Middle frontal gyrus (tissue), 1 donor: ENCODE measurements around the gene SP140L.
"Not testable (repeated sequence)": the region's sequence is repeated elsewhere in the genome, so short reads cannot be mapped to it uniquely, and the experiment has no call there.

Experiments used
- DNase-seq: peaks from one replicate; pipeline ENCODE4 v3.0.0-alpha.2; 2015; ENCODE audit warnings: low spot score; ENCODE audit errors: extremely low spot score

Gene SP140L

DNA sequence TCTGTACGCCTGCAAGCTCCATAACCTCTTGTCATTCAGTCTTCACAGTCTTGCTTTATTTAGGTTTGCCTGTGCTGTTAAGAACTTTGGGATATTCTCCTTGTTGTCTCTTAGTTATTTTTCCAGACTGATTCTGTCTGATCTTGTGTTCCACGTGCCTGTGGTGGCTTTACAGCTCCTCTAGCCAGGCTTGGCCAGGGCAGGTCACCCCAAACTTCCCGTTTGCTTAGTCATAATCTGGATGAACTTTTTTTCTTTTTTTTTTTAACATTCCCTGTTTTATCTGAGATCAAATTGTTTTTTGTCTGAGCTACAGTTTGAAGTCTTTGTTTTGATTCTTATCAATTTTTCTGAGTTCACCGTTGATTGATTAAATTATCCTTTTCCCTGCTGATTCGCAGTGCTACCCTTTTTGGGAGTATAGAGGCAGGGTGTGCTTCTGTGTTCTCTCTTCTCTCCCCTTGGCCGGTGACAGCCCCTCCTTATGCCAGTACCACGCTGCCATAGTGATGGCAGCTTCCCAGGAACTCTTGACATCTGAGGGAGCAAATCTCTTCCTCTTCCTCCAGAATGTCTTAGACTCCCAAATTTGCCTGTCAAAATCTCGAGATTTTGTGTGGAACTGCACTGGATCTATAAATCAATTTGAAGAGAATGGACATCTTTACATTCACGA, 91.5 kb downstream of the SP140L start:
- DNase-seq: no peak

DNA sequence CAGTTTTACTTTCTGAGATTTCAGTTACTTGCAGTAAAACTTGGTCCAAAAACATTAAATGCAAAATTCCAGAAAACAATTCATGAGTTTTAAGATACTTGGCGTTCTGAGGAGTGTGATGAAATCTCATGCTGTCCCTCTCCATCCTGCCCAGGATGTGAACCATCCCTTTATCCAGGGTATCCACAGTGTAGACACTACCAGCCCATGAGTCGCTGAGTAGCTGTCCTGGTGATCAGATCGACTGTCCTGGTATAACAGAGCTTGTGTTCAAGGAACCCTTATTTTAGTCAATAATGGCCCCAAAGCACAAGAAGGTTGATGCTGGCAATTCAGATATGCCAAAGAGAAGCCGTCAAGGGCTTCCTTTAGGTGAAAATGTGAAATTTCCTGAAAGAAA, 92.2 kb downstream of the SP140L start:
- no peak for DNase-seq

DNA sequence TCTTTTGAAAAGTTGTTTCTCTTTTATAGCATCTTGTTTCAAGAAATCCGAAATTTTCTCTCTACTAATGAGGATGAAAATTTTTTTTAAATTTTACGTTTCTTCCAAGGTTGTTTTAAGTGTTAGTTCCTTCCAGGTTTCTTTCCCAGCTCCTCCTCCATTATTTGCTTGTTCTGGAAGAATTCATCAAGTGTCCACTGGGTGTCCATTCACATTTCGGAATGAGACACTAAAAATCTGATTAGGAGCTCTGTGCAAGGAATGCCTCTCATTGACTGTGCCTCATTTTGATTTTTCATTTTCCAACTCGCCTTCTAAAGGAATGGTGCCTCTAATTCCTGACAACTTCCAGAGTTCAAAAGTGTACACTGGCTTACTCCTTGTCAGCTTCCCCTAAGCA, 95.2 kb downstream of the SP140L start:
- DNase-seq: no peak

GRCh38 chr2:230423851-230424458, 97.0 kb downstream of the SP140L start:
- no peak for DNase-seq

GRCh38 chr2:230425377-230425776, 98.4 kb downstream of the SP140L start:
- DNase-seq: no peak

- no peak for DNase-seq
Observed at GRCh38 chr2:230429513-230429912, 102.5 kb downstream of the SP140L start.

- no peak for DNase-seq
Observed at GRCh38 chr2:230430957-230431910, 104.2 kb downstream of the SP140L start.

DNA sequence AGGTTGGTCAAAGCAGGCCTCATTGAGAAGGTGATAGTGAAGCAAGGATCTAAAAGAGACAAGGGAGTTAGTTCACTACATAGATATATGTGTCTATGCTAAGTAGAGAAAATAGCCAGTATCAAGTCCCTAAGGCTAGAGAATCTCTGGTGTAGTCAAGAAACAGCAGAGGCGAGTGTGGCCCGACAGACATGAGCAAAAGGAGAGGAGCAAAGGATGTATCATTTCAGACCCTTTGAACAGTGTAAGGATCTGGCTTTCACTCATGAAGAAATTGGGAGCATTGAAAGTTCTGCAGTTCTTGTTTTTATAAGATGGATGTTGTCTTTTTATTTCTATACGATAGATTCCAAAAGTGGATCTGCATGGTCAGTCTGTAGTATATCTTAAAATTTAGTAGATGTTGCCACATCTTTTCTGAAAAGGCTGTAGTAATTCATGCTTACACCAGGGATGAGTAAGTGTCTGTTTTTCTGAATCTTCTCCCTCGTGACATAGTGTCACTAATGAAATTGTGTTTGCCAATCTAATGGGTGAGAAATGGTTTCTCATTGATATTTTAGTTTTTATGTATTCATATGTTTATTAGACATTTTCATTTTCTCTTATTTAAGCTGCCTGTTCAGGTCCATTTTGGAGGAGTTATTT, 107.8 kb downstream of the SP140L start:
- no peak for DNase-seq

DNA sequence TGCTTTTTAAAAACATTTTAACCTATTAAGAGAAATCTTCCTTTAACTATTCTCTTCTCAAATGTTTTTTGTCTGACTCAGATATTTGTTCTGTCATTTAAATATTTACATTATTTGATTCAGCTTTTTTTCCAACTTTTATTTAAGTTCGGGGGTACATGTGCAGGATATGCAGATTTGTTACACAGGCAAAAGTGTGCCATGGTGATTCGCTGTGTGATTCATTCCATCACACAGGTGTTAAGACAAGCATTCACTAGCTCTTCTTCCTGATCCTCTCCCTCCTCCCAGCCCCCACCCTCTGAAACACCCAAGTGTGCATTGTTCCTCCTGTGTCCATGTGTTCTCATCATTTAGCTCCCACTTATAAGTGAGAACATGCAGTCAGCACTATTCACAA, 108.4 kb downstream of the SP140L start:
- no peak for DNase-seq

DNA sequence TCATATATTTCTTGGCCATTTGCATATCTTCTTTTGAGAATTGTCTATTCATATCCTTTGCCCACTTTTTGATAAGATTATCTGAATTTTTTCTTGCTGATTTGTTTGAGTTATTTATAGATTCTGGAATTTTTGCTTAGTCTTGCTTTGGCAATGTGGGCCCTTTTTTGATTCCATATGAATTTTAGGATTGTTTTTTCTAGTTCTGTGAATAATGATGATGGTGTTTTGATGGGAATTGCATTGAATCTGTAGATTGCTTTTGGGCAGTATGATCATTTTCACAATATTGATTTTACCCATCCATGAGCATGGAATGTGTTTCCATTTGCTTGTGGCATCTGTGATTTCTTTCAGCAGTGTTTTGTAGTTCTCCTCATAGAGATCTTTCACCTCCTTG, 112.1 kb downstream of the SP140L start:
- DNase-seq: not testable (repeated sequence)

DNA sequence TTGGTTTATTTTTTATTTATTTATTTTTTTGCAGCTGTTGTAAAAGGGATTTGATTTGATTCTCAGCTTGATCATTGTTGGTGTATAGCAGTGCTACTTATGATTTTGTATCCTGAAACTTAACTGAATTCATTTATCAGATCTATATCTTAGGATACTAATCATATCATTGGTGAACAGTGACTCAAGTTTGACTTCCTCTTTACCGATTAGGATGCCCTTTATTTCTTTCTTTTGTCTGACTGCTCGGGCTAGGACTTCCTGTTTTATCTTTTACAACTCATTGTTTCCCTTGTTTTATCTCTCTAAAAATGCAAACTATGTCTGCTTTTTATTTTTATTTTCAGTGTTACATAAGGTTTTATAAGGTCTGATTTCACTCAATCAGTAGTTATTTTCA, 112.6 kb downstream of the SP140L start:
- DNase-seq: no peak

DNA sequence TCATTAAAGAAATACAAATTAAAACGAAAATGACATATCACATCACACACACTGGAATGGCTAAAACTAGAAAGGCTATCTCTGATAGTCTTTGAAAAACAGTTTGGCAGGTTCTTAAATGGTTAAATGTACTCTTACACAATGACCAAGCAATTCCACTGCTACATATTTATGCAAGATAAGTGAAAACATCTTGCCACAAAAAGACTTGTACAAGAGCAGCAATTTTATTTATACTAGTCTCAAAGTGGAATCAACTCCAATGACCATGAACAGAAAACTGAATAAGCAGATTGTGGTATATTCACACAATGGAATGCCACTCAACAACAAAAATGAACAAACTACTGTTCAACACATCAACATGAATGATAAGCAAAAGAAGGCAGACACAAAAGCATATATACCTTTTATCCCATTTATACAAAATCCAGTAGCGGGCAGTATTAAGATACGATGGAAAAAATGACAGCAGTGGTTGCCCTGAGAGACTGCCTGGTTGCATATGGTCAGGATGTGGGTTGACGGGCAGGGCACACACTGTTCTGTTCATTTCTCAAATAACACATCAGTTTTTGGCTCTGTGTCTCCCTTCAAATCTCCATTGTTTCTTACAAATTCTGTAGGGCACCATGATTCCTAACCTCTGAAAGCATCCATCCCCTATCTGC, 114.4 kb downstream of the SP140L start:
- DNase-seq: no peak

DNA sequence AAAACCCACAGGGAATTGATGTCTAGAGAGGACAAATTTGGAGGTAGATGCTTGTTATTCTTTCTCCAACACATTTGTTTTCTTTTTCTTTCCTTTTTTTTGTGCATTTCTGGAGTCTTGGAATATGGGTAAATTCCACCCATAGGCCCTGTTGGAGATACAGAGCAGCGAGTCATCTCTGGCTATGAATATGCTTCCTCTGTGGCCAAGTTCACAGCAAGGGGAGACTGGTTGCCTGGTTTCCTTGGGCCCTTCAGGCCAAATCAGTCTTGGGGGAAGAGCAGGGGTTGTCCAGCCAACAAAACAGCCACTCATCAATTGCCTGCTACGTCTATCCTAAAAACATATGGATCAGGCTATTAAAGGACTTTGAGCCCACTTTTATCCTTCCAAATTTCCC, 116.5 kb downstream of the SP140L start:
- DNase-seq: no peak

- no peak for DNase-seq
Observed at GRCh38 chr2:230444832-230445231, 117.8 kb downstream of the SP140L start.

DNA sequence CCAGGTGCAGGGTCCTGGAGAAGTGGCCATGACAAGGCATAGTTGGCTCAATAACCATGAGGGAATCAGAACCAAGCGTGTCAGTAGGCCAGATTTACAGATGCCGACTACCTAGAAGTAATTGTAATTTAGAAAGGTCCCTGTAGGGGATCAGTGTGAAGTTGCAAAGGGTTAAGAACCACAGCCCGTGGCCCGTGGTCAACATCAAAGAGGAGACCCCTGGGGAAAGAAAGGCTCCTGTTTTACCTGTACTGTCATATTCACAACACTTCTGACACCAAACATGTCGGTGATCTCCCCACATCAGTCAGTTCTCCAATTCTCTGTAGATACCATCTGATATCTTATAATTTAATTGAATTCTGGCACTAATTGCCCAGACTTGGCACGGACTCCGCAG, 120.0 kb downstream of the SP140L start:
- no peak for DNase-seq

DNA sequence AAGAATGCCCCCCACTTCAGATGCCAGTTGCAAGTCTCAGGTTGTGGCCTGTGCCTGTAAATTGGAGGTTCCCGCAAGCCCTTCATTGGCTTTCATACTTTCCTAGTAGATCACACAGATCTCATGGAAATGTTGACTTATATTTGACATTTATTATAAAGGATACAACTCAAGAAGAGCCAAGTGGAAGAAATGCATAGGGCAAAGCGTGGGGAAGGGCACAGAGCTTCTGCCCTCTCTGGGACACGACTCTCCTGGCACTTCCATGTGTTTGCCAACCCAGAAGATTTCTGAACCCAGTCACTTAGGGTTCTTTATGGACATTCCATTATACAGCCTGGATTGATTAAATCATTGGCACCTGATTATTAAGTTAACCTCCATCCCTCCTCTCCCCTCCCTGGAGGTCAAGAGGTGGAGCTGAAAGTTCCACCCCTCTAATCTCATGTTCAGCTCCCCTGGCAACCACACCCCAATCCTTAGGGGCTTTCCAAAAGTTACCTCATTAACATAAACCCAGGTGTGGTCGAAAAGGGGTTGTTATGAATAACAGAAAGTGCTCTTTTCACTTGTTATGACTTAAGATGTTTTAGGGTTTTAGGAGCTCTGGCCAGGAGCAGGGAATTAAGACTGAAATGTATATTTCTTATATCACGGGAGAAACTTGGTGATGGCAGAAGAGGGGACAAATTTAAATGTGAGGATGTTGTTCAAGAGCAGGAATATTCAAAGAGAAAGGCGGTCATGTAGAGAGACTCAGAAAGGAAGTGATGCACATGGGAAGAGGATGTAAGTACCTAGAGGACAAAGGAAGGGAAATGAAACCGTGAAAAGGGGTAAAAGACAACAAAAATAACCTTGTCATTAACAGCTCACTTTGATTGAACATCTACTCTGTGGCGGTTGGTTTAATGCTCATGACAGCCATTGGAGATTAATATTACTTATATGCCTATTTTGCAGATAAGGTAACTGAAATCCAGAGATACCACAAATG, 120.8 kb downstream of the SP140L start:
- no peak for DNase-seq

DNA sequence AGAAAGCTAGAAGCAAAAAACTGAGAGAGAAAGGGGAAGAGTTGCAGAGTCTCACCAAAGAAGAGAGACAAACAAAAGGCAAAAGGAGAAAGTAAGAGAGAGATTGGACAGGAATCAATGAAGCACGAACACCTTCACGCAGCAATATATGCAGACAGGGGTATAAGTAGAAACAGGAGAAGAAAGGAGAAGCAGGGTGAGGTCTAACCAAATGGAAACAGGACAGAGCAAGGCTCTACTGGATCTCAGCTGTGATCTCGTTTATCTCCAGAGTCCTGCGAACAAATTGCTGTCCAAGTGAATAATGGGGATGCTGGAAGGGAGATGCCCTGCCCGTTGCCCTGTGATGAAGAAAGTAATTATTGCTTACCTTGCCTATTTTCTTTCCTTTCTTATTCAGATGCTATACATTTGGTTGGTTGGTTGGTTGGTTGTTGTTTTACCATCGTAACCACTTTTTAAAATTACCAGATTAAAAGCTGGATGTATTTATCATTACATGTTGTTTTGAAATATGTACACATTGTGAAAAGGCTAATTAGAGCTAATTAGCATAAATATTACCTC, 123.0 kb downstream of the SP140L start:
- DNase-seq: no peak

GRCh38 chr2:230453006-230453405, 126.0 kb downstream of the SP140L start:
- no peak for DNase-seq
